NCI-H446 (cell line): ENCODE data around the gene MCEE.
A peak's percentile ranks its signal among the peaks of the same experiment; 100 is the strongest.
"Not testable (repeated sequence)": the region's sequence is repeated elsewhere in the genome, so short reads cannot be mapped to it uniquely, and the experiment has no call there.

Experiments
- DNase-seq, 2 experiments: peaks; one replicate each; lab custom pipeline; 2025; lab: John Stamatoyannopoulos, UW

Gene MCEE

DNA sequence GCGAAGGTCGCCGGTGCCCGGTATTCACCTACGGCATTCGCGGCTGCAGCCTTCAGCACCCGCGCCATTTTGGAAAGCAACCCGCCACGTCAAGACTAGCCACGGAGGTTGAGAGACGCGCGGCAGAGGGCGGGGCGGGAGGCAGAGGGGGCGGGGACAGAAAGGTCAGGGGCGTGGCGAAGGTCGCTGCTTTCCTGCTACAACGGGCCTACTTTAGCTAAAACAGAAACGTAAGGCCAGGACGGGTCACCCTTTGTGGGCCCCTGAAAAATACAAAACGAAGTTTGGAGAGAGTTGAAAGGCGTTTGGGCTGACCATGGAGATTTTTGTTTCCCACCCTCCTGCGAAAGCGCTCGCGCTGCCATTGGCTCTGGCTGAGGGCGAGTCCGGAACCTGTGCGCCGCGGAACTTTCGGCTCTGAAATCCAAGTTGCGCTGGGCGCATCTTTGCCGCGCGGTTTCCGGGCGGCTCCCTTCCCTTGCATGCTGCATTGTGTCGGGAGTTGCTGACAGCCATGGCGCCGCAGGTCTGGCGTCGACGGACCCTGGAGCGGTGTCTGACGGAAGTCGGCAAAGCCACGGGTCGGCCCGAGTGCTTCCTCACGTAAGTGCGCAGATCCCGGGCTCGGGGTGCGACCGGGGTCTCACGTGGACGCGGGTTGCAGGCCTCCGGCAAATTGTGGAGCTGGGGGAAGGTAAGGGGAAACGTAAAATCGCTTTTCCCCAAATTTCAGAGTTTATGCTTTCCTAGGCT is at the start of gene MCEE, which contains the start of gene MPHOSPH10:
MCEE (minus strand) TSS at position 78 of the 753 bp plus-strand sequence; CDS start at position 68, 10 bp downstream.
MPHOSPH10 (plus strand) TSS at position 483 of the 753 bp plus-strand sequence; CDS start at position 515, 32 bp downstream.
- DNase-seq: peak; percentile 81 to 93

DNA sequence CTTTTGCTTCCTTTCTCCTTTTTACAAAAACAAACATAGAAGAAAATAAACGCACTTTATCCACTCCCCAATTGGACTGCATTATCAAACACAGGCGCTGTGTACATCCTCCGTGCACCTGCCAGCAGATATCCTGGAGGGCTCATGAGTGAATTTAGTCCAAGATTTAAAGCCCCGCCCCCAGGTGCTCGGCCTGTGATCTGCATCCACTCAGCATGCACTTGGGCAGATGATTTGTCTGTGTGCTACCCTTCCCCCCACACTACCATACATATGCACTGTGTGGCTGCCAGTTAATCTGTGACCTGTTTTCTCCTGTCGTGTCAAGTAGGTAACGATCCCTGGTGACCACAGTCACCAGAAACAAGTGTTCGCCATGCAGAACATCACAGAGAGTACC is 48.8 kb upstream of the MCEE start:
- not testable (repeated sequence) for DNase-seq

DNA sequence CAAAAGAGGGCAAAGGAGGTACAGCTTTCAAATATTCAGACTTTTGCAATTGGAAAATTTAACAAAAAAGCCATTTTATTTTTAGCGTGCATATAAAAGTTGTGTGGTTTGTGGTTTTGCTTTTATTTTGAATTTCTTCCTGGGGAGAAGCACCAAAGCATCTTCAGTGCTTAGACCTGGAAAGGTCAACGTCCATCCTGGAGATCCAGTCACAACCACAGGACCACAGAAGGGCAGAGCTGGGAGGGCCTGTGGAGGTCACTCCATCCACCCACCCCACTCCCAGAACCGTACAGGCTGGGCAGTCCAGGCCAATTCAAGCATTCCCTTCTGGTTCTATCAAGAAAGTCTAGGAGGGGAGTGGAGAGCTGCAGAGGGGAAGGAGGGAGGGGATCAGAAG is 44.2 kb upstream of the MCEE start:
- DNase-seq: no peak

DNA sequence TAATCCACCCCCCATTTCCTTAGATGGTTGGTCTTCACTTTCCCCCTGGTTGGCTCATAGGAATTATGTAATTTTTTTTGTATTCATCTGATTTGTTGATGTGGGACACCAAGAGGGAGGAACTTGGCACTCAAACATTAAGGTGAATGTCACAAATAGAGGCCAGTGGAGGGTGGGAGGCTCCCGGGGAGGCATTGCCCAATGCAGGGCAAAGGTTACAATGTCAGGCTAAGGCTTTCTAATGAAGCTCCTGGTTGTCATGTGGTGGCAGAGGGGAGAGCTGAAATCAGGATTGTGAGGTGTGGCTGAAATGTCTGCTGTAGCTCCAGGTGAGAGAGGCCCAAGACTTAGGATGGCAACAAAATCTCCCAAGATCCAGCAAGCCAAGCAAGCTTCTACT is 43.1 kb upstream of the MCEE start:
- DNase-seq: no peak

DNA sequence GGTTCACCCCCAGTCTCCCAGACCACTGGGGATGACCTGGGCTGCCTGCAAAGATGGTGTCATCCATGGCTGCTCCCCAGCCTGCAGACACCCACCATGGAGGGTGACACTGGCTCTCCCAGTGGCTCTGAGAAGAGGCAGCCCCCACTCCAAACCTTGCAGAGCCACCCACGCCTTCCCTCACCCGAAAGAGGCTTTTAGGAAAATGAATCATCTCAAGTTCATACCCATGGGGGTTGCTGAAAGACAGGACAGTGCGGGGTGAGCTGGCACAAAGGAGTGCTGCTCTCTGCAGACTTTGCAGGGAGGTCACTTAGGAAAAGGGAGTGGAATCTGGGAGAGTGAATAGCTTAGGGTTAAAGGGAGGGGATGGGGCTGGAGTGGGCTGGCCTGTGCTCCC is 36.8 kb upstream of the MCEE start:
- no peak for DNase-seq

DNA sequence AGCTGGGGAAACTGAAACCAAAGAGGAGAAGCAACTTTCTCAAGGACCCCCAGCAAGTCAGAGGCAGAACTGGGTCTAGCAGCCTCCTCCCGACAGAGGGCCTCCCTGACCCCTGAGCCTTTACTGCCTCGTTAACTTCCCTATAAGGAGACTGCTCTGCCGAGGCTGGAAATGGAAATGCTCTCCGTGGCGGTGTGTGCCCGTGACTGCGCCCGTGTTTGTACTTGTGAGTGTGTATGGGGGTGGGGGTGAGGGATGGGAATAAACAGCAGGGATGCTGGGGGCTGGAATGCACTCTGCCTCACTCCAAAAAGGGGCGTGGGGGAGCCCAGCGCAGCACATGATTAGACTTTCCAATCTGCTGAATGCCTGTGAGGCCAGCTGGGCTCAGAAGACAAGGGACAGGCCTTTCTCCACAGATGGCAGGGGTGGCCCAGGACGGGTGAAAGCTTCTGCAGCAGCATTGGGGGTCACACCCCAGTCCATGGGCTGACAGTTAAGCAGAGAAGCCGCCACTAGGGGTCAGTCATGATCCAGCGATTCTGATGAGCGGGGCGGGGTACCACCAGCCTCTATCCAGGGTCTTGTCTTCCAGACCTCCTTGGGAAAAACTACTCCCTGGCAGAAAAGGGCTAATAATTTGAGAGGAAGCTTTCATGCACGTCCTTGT is 27.2 kb upstream of the MCEE start:
- DNase-seq: peak in 1 of 2 experiments; percentile 58

DNA sequence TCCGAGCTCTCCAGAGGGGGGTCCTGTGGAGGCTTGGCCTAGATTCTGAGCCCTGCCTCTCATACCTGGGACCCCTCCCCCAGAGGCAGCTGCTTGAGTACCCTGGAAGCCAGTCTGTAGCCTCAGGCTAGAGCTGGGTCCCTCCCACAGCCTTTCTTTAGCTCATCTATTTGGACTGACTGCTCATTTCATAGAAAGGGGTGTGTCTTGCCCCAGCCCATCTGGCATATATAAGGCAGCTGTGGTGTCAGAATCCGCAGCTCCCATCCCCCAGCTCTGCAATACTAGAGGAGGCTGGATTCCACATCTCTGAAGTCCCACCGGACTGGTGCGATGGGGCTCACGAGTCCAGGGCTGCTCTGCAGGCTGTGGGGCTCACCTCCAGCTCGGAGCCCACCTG is 26.5 kb upstream of the MCEE start:
- peak in 1 of 2 experiments; percentile 48 for DNase-seq

DNA sequence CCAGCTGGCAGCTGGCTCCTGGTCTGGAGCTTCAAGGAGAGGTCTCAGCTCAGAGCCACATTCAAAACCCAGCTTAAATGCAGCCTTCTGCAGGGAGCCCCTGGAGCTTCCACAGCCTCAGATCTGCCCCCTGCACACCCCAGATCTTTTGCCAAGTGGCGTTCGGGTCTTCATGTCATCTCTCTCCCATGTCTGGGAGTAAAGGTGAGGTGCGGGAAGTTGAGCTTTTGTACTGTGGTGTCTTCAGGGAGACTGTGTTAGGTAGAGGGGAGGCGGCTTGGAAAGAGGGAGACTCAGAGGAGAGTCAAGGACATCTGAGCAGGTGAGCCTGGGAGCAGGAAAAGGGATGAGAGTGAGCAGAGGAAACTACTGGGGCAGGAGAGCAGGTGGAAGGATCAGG is 25.8 kb upstream of the MCEE start:
- no peak for DNase-seq

DNA sequence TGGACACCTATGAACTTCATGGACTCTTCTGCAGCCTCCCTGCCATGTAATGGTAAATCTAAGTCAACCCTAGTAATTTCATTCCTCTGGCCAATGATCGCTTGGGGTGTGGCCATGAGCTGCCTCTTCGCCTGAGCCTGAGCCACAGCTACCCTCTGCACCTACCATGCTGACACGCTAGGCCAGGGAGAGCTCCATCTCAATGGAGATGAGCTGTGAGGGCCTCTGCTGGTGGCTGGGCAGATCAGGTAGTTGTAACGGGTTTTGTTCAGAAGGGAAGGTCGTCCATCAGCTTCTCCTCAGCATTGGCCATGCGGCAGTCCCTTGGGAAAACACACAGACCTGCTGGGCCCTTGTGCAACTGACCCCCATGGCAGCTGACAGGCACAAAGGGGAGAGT is 24.8 kb upstream of the MCEE start:
- no peak for DNase-seq

DNA sequence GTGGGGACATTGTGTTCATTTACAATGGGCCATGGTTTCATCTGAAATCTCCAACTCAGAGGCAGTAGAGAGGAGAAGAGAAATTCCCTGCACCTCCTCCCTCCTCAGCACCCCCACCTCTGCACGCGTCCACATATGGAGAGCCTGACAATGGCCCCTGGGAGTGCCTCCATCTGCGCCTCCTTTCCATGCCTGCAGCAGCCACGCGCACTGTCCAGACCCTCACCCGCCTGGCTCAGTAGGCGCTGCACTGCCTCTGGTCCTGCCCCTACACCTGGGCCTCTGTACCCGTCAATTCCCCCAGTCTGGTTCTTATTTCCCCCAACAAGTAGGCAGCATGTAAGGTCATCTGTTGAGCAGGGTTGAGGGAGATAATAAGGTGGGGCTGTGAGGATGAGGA is 24.2 kb upstream of the MCEE start:
- no peak for DNase-seq

DNA sequence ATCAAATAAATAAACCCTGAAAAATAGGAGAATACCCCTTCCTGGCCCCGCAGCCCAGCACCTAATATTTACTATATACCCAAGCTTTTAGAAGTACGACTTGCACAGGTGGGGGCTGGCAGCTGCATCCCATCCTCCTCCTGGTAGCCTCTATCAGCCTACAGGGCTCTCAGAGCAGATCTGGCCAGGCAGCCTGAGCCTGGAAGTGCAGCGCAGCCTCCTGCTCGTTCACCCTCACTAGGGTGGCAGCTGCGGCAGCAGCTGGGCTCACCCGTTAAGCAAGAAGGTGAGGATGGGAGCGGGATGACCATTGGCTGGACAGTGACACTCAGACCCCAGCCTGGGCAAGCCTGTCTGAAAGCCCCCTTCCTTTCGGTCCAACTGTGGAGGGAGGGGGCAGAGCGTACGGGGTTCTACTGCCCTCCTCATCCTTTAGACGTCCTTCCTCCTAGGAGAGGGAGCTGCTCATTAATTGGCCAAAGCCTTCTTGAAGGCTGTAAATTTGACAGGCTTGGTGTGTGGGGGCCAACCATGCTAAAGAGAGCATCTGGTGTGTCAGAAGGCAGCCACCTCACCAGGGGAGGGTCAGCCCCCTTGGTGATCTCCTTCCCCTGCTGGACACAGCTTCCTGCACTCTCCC is 23.7 kb upstream of the MCEE start:
- DNase-seq: no peak

DNA sequence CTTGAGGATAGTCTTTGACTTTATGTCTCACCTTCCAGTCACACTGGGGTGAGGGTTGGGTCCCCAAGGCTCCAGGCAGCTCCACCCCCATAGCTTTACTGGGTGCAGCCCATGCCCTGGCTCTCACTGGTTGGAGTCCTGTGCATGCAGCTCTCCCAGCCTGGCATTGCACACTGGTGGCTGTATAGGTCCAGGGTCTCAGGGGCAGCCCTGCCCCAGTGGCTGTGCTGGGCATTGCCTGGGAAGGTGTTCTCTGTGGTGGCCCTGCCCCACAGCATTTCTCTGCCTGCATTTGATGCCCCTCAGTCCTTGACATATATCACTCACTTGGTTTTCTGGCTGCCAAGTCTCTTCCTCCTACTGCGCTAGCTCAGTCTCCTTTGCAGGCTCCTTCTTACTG is 21.6 kb upstream of the MCEE start:
- DNase-seq: no peak

DNA sequence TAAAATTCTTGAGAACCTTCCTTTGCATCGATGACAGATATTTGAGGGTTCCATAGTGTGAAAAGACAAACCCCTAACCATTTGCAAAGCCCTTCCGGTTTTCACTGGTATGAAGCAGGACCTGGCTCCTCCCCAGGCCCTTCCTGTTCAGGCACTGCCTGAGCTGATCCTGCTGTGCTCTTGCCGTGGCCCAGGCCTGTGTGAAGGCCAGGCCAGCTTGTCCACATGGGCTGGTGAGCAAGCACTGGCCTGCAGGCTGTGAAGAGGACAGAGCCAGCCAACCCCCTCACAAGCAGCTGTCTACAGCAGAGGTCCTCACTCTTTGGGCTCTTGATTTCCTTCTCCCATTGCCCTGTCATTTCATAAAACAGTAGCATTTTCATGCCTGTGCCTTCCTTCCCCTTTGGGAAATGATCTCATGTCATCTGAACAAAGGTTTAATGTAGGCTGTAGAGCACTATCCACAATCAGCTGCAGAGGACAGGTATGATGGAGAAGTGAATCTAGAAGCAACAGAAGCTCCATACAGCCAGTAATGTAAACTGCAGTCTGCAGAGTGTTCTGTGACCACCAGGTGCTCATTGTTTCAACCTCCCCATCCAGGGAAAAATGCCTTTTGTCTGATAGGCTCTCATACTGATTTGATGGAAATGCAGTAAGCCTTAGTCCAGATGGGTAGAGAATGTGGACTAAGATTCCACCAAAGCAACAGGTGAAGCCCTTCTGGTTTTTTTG is 20.2 kb upstream of the MCEE start:
- no peak for DNase-seq

DNA sequence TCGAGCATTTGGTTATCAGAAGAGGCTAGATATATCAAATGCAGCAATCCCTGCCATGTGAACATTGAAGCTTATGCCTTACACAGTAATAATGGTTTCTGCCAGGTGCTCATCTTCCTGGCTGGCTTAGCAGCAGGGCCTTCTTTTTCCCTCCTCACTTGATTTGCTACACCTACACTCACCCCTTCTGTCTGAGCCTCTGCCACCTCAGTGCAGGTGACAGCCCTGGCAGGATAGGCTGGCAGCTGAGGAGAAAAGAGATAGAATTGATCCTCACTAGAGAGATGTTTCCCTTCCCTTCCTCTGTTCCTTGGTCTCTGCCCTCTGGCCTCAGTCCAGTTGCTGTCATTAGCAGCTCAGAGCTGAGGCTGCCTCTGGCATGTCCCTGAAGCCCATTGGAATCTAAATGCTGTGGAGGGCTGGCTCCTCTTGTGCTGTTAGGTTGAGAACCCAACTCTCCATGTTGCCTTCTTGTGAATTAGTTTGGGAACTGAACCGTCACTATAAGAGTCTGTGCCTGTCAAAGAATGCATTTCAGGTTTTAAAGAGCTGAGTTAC is 18.6 kb upstream of the MCEE start:
- no peak for DNase-seq

DNA sequence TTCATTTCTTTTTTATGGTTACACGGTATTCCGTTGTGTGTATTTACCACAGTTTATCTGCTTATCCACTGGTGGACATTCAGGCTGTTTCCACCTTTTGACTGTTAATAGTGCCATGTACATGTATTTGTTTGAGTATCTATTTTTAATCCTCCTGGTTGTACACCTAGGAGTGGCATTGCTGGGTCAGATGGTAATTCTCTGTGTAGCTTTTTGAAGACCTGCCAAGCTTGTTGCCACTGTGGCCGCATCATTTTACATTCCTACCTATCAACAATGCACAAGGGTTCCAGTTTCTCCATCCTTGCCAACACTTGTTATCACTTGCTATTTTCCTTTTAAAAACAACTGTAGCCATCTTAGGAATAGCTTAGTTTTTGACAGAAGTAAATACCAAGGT is 13.8 kb upstream of the MCEE start:
- no peak for DNase-seq

DNA sequence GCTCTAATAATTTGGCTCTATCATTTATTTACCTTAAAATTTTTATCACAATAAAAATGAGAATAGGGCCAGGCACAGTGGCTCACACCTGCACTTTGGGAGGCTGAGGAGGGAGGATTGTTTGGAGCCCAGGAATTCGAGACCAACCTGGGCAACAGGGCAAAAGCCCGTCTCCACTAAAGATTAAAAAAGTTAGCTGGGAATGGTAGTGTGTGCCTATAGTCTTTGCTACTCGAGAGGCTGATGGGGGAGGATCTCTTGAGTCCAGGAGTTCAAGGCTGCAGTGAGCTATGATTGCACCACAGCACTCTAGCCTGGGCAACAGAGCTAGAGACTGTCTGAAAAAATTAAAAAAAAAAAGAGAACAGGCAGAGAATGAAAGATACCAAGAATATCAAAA is 6.1 kb upstream of the MCEE start:
- no peak for DNase-seq

DNA sequence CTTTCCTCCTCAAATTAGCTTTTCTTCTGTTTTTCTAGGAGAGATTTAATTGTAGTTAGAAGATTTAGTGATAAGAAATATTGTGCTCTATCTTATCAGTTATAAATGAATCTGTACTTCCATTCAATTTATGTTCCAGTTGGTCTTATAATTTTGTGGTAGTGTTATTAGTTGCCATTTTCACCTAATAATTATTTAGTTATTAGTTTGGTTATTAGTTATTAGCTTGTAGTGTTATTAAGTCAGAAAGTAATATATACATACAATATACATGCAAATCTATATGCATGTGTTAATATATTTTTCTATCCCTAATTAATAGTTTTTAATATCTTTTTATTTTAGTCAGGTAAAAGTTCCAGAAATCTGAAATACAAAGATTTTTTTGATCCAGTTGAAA is 3.6 kb upstream of the MCEE start:
- no peak for DNase-seq

DNA sequence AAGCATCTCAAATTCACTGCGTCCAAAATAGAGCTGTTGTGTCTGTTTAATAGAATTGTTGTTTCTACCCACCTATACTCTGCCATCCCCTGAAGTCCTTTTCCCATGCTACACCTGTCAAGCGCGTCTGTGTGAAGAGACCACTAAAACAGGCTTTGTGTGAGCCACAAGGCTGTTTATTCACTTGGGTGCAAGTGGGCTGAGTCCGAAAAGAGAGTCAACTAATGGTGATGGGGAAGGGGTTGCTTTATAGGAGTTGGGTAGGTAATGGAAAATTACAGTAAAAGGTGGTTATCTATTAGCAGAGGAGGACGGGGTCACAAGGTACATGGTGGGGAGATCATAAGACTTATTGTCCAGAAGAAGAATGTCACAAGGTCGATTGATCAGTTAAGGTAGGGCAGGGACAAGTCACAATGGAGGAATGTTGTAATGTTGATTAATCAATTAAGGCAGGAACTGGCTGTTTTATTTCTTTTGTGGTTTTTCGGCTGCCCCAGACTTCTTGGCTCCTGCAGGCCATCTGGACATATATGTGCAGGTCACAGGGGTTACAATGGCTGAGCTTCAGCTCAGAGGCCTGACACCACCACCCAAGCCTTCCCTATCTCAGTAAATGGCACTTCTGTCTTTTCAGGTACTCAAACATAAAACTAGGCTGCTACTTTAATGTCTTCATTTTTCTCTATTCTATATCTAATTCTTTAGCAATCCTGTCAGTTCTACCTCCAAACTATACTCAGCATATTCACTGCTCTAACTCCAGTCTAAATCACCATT is 1.5 kb upstream of the MCEE start:
- DNase-seq: not testable (repeated sequence)

DNA sequence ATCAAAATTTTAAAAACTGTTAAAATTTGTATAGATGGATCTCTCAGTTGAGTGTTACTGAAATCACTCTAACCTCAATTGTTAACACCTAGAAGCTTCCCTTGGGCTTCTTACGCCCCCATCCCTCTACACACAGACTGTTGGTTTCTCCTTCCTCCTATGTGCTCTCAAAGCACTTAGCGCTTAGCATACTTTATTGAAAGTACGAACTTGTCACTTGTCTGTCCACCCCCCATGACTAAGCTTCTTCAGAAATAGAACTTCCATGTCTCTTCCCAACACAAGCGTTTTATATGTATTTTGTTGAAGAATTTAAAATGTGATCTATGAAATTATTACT is 846 bp upstream of the MCEE start:
- DNase-seq: no peak

DNA sequence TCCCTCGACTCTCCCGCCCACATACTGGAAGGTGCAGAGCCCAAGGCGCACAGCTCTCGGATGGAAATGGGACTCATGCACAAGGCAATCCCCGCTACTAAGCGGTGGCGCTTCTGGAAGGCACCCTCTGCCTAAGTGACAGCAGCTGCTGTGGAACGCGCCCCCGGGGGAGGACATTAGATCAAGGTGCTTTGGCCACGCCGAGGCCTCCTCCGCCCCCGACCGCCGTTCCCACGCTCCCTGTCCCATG is 202 bp downstream of the MCEE start:
- DNase-seq: peak in 1 of 2 experiments; percentile 62

DNA sequence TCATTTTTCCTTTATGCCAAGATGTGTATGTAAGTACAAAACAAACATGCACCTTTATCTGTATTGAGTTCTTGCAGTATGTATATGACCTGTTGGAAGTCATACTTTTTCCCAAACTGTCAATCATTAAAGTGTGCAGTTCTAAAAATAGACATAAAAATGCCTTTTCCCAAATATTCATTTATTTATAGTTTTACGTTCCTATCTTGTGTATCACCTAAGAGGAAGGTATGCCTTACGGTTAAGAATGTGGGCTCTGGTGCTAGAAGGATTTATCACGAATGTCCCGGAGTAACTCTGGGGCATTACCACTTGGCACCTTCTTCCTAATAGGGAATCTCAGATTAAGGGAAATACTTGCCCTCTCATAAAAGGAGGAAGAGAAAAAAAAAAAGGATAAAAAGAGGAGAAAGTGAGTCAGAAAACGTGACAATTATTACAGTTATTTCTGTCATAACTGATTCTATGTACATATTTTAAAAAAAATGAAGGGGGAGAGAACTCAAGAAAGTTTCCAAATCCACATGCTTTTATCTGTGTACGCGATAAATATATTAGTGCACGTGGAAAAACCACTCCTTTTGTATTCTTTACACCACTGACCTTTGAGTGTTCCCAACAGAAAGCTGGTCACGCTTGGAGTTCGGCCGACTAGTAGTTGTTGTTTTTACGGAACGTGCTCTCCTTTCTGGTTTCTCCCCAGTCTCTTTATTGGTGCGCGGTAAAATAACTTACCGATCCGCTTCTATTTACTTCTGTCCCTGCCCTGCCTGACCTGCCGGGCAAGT is 721 bp downstream of the MCEE start:
- no peak for DNase-seq
